ENCODE results near the gene UBD. TPM values are rescaled to one million over a fixed set of nuclear protein-coding genes. Genes with fewer than 3 reads are reported as not detected.
A peak's percentile ranks its signal among the peaks of the same experiment; 100 is the strongest.

Gene UBD
- total and polyA plus RNA-seq, 2 of the 13 experiments (the other 11 are each of a cell fraction or from before 2014, with no cell fraction given): 13.9 to 172 TPM

DNA sequence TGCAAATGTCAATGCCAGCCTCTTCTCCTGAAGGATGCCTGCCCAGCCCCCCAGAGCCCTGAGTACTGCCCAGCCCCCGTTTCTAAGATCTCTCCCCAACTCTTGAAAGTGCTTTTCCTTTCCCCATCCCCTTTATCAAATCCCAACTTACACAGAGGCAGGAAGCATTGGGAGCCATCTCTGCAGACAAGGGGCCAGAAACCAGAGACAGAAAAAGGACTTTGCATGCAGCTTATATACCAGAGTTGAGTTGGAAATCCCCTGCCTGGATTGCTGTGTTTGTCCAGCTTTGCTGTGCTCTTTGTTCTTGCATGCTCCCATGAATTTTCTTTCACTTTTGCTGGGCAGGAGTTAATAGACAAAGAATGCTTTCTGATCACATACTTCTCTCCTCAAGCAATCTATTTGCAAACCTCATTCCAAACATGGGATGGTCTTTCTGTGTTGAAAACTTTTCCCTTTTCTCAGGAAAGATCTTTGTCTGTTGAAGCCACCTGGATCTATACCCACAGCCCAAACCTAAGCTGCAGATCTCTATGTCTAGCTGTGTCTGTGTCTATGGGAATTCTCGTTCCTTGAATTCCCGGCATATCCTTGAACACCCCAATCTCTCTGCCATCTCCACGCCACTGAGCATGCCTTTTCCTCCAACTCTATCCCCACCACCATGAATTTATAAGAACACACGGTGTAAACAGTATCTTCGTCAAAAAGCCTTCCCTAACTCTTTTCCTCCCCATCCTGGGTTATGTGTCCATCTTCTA is at the start of gene UBD (continued):
- no peak for TF ChIP-seq ZNF850 (CRISPR knock-in tag; conservative IDR thresholded peaks at IDR 0.05)
- no peak for TF ChIP-seq ZNF24 (IDR thresholded peaks at IDR 0.05)
- peak; percentile 60 for TF ChIP-seq ZNF292 (CRISPR knock-in tag; IDR thresholded peaks at IDR 0.05; ENCODE audit: borderline replicate concordance, low read depth)
- TF ChIP-seq SMAD1 (CRISPR knock-in tag; IDR thresholded peaks at IDR 0.05; ENCODE audit: borderline replicate concordance, low read depth): no peak
- 0 out of 2 replicates have a peak, but pooled peaks have one; percentile 28 for TF ChIP-seq MED1 (CRISPR knock-in tag; IDR thresholded peaks at IDR 0.05)
- TF ChIP-seq ZNF761 (CRISPR knock-in tag; conservative IDR thresholded peaks at IDR 0.05): 0 out of 2 replicates have a peak, but pooled peaks have one; percentile 35
- TF ChIP-seq ZNF644 (CRISPR knock-in tag; IDR thresholded peaks at IDR 0.05; ENCODE audit: low read depth): no peak
- no peak for TF ChIP-seq DNMT1 (CRISPR knock-in tag; IDR thresholded peaks at IDR 0.05)
- TF ChIP-seq JUNB (CRISPR knock-in tag; IDR thresholded peaks at IDR 0.05; ENCODE audit: borderline replicate concordance): no peak
- TF ChIP-seq ZNF562 (CRISPR knock-in tag; IDR thresholded peaks at IDR 0.05; ENCODE audit: borderline replicate concordance): no peak
- TF ChIP-seq ZNF558 (CRISPR knock-in tag; IDR thresholded peaks at IDR 0.05; ENCODE audit: borderline replicate concordance): no peak
- TF ChIP-seq SPEN (CRISPR knock-in tag; IDR thresholded peaks at IDR 0.05; ENCODE audit: low read depth): 0 out of 2 replicates have a peak, but pooled peaks have one; percentile 32
- no peak for TF ChIP-seq NCOA1 (CRISPR knock-in tag; IDR thresholded peaks at IDR 0.05)
- TF ChIP-seq HMG20A (CRISPR knock-in tag; IDR thresholded peaks at IDR 0.05; ENCODE audit: borderline replicate concordance): peak; percentile 21; the same call in 1 of the 2 replicates
- TF ChIP-seq CAMTA2 (CRISPR knock-in tag; IDR thresholded peaks at IDR 0.05; ENCODE audit: borderline replicate concordance): no peak
- TF ChIP-seq ZNF160 (CRISPR knock-in tag; IDR thresholded peaks at IDR 0.05): no peak
- TF ChIP-seq ZNF660 (CRISPR knock-in tag; IDR thresholded peaks at IDR 0.05; ENCODE audit: borderline replicate concordance, low read depth): no peak
- no peak for TF ChIP-seq ZNF768 (CRISPR knock-in tag; IDR thresholded peaks at IDR 0.05)
- peak; percentile 64 for TF ChIP-seq HDAC1 (CRISPR knock-in tag; IDR thresholded peaks at IDR 0.05)
- TF ChIP-seq MTA1 (CRISPR knock-in tag; IDR thresholded peaks at IDR 0.05; ENCODE audit: borderline replicate concordance): no peak
- no peak for TF ChIP-seq TRAFD1 (CRISPR knock-in tag; IDR thresholded peaks at IDR 0.05; ENCODE audit: borderline replicate concordance)
- TF ChIP-seq BRCA1 (CRISPR knock-in tag; IDR thresholded peaks at IDR 0.05): no peak
- no peak for TF ChIP-seq SKI (IDR thresholded peaks at IDR 0.05; ENCODE audit: partially characterized antibody)
- TF ChIP-seq ATF7-NPFF (CRISPR knock-in tag; IDR thresholded peaks at IDR 0.05; ENCODE audit: low read depth): no peak
- TF ChIP-seq ZNF773 (CRISPR knock-in tag; IDR thresholded peaks at IDR 0.05; ENCODE audit: borderline replicate concordance): no peak
- TF ChIP-seq ZZZ3 (CRISPR knock-in tag; IDR thresholded peaks at IDR 0.05; ENCODE audit: borderline replicate concordance): no peak
- no peak for TF ChIP-seq ZNF740 (CRISPR knock-in tag; IDR thresholded peaks at IDR 0.05)

All from HepG2 (cell line).